Activated CD4-positive, CD25-positive, alpha-beta regulatory T cell (primary cell): ENCODE measurements around the gene CELF4.

Source experiments
- DNase-seq, 4 experiments: peaks; one replicate each; lab custom pipeline; 2025; lab: John Stamatoyannopoulos, UW

CELF4 gene

DNA sequence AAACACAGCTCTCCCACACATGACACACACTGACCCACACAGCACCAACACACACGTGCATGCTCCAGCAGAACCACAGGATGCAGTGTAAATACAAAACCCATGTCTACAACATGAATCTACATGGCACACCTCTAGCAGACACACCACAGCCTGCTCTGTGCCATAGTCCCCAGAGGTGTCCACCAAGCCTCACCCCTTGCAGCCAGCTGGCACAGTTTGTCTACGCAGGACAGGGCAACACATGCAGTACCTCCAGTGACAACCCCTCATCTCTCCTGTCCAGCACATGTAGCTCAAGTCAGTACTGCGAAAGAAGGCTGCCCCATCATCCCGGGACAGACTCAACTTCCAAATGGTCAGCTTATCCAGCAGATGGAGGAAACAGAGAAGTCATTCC lies 18.9 kb downstream of the CELF4 start:
- DNase-seq: no peak

DNA sequence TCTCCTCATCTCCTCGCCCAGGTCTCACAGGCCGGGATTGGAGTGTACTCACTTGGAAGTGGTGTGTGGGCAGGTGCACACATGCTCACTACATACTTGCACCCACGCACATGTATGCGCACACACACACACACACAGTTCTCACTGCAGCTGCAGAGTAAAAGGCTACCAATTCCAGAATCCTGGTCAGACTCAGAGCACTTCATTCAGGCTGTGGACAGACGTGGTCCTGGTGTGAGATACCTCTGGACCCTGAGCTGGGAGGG lies 19.4 kb downstream of the CELF4 start:
- DNase-seq: no peak

DNA sequence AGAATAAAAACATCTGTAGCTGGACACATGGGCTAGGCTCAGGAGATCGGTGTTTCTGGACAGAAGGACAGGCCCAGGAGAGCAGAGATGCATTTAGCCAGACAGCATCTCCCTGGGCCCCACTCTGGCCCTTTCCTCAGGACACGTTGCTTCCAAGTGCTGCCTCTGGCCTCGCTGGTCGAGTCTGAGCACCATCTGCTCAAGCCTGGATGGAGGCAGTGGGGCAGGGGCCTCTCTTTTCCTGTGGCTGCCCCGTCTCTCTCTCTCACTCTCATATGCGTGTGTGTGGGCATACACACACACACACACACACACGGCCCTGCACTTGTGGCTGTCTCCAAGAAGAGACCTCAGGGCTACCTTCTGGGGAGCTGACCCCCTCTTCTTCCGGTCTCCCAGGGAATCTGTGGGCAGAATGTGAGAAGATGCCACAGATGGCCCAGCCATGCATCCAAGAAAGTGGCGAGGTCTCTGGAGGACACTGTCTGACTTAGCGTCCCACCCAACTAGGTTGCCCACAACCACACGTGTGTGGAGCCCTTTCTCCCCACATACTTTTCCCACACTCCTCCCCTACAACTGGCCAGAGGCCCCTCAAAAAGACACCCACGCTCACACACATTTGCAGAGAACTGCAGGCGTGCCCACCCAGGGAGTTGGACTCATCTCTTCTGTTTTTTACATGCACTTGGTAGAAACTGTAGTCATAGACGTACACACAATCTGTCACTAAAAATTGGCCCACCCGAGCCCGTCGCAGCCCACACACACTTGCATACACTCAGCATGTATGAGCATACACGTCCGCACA lies 19.9 kb downstream of the CELF4 start:
- no peak for DNase-seq

DNA sequence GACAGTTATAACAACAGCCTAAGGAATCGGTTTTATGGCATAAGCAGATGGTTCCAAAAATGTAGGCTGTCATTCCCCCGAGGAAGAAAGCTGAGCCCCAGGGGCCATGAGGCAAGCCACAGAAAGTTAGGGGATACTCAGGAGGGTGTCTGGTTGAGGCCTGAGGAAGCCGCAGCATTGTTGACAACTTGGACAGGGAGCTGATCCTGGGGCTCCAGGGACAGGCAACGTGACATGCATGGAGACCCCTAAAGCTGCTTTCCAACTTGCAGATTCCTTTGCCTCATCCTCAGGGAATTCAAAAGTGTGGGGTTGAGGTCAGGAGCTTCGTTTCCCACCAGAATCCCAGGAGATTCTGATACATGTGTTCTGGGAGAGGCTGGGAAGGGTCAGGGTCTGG lies 20.9 kb downstream of the CELF4 start:
- DNase-seq: no peak

DNA sequence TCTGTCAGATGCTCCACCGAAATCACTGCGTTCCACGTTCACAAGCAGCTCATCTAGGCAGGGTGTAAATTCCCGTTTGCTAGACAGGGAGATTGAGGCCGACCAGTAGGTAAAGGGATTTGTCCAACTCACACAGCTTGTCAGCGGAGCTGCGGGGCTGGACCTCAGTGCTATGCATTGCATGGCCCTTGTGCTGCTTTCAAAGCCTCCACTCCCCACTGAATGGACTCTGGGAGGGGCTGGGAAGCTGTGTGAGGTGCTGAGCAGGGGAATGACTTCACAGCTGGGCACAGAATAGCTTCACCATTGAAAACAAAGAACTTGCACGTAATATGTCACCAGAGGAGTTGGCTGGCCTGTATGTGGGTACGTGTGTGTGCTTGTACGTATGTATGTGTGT lies 21.4 kb downstream of the CELF4 start:
- no peak for DNase-seq

DNA sequence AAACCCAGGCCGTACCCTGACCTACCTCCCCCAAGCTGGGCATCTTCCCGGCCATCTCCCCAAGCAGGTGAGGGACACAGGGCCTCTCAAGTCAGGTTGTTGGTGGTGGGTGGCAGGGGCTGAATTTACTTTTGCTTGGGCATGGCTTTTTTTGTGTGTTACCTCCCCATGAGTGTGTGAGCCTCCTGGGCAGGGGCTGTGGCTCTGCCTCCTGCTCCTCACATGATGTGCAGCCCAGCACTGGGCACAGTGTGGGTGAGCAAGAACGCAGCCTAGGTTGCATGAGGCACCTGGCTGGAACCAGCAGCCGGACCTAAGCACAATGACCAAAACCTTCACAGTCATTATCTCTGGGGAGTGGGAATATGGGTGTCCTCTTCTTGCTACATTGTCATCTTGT lies 22.3 kb downstream of the CELF4 start:
- DNase-seq: no peak

DNA sequence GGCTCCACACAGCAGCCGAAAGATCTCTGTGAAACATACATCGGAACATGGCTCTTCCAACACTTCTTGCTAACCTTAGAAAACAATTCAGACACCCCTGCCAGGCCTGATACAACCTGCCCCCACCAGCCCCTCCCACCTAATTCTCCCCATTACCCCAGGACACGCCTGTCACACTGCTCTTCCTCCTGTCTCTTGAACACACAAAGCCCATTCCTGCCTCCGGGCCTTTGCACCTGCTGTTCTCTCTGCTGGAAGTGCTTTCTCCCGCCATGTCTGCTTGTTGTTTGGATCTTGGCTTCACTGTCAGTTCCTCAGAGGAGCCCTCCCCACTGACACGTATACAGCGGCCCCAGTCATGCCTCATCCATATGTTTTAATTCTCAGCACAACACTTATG lies 24.1 kb downstream of the CELF4 start:
- DNase-seq: no peak

DNA sequence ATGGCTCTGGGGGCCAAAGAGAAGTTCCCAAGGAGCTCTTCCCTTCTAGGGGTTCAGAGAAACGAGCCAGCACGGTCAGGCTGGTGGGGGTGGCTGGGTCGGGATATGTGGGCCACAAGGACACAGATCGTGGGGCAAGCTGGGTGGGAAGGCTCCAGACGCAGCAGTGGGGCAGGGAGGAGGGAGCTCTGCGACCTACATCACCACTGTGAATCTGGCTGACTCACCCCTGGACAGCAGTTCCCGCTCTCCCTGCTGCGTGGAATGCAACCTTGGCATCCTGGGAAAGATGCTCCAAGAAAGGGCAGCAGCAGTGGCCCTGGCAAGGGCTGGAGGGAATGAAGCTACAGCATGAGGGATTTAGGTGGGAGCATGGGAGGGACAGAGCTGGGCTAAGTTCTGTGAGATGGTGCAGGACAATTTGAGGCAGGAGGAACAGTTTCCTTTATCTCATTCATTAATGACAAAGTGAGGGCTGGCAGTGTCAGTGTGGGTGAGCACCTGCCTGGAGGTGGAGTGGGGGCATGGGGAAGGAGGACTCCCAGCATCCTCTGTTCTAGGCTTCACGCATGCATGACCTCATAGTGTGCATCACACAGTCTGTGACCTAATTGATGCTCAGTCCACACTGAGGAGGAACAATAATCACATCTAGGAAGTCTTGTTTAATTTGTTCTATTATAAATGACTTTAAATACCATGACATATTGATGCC lies 25.0 kb downstream of the CELF4 start:
- no peak for DNase-seq

DNA sequence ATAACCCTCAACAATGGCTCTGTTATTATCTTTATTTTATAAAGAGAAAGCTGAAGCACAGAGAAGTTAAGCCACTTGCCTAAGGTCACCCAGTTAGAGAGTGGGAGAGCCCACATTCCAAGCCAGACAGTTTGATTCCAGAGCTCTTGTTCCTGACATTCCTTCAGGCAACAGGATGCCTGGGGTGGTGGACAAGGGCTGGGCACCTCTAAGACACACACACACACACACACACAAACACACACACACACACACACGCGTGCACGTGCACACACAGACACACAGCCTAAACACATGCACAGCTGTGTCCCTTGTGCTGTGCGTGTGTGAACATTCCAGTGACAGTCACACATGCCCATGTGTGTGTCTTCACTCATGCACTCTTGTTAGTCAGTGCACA lies 26.4 kb downstream of the CELF4 start:
- DNase-seq: no peak

DNA sequence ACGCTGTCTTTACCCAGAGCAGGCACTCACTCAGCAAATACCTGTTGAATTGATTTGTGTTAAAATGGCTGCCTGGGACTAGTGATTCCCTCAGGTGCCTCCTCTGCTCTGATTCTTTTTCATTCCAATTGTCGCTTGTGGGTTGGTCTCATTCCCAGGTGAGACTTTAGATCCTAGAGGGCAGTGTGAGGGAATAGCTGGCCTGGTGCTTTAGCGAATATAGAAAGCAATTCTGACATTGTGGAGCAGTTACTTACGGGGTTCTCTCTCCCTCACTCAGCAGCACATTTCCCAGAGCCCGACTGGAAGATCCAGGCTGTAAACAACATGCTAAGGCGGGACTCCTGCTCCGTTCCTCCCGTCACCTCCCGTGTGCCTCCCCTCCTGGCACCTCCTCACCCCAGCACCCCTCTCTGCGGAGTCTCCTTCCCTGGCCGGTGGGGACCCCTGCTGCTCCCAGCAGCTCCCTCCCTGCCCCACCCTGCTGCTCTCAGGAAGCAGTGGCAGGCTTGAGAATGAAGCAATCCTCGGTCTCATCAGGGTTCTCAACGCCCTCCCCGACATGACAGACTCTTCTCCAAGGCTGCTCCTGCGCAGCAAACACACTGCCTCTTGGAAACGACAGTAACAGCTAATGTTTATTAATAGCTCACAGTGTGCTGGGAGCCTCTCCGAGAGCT lies 26.9 kb downstream of the CELF4 start:
- DNase-seq: no peak

DNA sequence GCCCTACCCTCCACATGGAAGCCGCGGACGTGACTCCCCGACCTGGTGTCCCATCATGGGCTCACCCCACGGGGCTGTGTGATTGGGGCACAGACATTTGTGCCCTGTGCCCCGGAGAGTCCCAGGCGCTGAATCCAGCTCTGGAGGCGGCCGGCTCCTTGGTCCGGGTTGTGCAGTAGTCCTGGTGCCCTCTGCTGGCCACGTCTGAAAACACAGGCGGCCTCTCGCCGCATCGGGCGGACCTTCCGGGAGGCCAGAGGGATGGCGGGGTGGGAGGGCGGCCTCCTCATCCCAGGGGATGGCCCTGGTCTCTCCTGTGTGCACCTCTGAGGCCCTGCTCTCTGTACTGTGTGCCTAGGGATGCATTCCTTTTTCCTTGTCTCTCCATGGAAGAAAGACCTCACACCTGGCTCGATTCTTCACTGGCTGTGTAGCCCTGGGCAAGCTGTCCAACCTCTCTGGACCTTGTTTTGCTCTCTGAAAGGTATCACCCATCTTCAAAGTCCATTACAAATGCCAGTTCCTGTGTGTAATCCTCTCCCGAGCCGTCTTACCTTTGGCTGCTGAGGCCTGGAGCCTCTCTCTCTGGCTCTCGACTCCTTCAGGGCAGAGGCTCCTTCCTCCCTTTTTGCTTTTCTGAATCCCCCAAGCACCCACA lies 27.6 kb downstream of the CELF4 start:
- peak in 2 of 4 experiments; percentile 3 to 11 for DNase-seq

DNA sequence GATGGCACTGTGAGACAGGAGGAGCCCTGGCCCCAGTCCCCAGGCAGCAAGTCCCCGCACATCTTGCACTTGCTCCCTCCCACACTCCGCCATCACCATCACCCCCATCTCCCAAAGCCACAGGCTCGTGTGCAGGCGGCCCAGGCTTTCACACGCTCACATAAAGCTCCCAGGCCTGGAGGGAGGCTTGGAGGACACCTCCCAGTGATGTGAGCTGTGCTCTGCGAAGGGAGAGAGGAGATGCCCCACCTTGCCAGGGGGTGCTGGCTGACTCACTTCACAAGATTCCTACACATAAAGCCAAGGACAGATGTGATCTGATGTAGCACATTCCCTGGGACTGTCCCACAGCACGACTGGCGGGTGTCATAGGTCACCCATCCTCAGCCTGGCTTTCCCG lies 28.9 kb downstream of the CELF4 start:
- no peak for DNase-seq

DNA sequence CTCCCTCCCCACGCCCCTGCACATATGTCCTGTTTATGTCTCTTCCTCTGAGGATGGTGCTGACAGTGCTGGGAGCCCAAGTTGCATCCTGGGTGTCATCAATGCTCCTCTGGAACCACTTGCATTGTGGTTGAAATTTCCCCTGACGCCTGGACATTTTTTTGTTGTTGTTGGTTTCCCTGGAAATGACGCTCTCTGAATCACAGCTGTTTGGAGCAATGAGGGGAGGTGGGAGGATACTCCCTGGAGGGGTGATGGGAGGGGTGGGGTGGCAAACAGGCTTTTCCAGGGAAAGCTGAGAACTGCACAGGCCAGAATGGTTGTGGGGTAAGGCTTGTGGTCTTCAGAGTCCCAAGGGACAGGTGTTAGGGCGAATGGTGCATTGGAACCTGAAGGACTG lies 29.6 kb downstream of the CELF4 start:
- no peak for DNase-seq

DNA sequence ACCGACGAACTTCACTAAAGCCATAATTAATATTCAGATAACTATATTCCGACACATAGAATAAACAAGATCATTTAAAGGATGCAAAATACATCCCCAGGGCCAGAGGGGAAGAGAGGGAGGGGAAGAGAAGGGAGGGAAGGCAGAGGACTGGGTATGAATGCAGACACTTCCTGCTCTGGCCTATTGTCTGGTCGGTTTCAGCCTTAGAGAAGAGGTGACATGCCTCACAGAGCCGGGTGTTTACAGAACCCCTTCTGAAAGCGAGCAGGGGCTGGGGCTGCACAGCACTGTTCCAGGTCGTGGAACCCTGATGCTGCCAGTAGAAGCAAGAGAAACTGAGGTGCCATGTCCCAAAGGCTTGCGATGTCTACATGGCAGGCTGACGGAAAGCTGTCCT lies 31.0 kb downstream of the CELF4 start:
- no peak for DNase-seq

DNA sequence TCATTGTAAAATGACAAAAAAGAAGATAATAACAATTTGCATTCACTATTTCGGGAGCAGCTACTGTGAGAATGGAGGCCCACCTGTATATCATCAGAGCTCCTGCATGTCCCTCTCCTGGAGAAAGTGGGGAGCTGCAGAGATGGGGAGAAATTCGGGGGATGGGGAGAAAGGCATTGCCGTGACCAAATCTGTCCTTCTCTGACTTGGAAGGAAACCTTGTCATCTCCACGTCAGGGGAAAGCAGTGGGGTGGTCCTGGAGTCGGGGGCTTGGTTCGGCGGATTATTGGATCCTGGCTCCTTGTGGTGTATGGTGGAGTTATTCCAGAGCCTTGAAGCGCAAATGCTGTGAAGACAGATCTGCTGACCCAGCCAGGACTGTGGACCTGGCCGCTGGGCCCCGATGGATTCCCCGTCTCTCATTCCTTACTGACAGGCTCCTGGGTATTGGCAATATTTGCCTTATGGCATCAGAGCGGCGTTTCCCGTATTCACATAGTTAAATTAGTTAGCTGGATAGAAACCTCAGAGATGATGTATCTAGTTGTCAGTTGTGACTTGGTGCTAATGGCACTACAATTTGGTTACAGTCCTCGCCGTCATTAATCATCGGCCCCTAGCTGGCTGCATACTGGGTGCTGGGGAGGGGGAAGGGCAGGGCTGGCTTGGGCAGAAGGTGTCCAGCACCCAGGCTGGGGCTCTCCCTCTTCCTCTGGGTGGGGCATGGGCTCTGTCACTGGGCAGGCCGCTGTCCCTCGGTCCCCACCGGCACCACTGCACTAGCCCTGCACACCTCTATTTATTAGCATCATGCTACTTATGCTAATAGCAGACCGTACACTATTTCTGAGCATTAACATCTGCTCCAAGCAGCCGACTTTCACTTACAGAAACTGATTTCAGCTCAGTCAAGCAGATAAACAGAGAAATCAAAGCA lies 31.7 kb downstream of the CELF4 start:
- no peak for DNase-seq

DNA sequence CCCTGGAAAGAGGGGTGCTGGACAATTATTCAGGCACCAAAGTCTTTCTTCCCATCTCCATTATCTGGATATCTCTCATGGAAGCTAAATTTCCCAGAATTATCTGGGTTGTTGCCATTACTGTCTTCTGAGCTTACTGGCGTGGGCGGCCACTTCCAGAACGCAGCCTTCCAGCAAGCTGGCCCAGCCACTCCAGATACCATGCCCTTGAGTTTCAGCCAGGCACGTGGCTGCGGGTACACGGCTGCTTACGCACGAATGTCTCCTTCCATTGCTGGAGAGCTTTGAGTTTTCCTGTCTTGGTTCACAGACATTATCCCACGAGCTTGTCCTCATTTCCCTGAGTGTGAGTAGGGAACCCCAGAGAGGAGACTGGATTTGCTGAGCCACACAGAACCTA lies 32.7 kb downstream of the CELF4 start:
- no peak for DNase-seq

DNA sequence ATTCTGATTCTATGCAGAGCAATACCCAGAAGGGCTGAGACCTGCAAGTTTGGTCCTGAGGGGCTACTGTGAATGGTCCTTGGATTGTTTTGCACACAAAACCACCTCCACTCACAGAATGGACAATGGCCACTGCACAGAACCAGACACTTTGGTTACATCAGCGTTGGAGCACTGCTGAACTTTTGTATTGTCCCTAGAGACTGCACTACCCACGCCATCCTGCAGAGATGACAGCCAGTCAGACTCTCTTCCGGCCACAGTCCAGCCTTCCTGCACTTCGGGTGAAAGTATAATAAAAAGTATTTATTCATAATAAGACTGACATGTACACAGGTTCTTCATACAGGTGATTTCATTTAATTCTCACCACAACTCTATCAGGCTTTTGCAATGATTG lies 35.7 kb downstream of the CELF4 start:
- DNase-seq: no peak

DNA sequence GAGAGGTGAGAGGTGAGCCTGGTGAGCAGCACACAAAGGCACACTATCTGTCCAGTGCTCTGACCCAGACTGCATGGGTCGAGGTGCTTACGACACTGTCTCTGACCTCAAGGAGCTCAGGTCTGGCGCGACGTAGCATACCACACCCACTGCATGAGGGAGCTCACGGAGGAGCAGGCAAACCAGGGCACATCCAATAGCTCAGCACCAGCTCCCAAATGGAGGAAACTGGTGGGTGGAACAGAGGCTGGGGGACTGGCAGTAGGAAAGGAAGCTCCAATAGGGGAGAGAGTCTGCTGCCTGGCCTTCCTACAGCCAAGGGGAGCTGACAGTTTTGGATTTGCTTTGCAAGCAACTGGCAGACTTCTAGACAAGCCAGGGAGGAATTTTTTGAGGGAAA lies 36.3 kb downstream of the CELF4 start:
- no peak for DNase-seq

DNA sequence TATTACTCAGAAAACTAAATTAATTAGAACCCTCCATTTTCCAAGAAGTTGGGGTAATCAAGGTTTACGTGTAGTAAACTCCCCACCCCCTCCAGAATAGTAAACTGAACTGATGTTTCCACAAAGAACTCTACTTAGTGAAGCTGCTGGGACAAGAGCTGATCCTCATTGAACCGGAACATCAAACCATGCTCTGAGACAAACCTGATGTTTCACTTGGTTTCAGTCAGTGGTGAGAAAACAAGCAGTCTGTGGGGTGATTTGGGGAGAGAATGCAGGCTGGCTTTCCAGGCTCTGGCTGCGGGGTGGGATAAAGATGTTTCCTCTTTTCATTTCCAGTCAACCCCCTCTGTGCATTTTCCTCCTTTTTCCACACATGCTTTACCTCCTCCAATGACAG lies 38.2 kb downstream of the CELF4 start:
- no peak for DNase-seq

DNA sequence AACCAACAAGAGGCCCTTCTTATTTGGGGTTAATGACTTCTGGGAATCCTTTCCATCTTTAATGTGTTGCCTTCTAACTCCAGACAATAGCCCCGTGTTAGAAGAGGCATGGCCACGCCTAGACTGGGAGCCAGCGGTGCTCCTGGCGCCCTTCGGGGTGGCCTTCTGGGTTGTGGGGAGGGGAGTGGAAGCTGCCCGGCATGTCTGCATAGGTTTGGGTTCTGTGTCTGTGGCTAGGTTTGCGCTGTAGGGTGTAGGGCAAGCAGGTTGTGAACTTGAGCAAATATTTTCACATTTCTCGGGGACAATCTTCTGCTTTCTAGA lies 40.4 kb downstream of the CELF4 start:
- DNase-seq: no peak

DNA sequence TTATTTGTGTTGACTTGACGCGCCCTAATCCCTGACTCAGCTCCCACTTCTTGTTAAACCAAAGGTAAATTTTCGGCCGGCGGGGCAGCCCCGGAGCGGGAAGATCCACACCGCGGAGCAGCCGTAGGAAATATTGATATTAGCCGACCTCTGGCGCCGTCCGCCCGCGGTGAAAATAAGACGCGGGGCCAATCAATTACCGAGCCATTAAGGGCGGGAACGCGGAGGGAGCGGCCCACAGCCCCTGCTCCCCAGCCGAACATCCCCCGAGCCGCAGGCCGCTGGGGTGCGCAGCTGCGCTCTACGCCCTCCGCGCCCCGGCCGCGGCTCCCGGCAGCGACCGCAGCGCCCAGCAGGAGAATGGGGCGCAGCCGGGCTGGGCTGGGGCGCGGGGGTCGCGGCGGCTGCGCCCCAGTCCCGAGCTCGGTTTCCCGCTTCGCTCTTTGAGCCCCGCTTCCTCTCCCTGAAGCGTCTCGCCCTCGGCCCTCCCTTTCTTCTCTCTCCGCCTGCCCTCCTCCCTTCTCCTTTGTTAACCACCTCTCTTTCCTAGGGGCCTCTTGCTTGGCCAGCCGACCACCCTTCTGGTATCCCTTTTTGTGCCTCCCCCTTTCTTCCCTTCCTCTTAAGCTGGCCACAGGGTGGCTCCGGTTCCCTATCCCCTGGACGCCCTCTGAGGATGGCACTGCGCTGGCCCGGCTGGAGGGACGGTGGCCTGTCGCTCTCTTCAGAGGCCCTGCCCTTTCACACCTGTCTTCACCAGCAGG lies 40.9 kb downstream of the CELF4 start:
- no peak for DNase-seq
